Measurements from ENCODE around the gene ACD. TPM values are rescaled to one million over a fixed set of nuclear protein-coding genes. Genes with fewer than 3 reads are reported as not detected.

ACD gene
- polyA plus RNA-seq, 1 experiment, result 11.4 TPM

DNA sequence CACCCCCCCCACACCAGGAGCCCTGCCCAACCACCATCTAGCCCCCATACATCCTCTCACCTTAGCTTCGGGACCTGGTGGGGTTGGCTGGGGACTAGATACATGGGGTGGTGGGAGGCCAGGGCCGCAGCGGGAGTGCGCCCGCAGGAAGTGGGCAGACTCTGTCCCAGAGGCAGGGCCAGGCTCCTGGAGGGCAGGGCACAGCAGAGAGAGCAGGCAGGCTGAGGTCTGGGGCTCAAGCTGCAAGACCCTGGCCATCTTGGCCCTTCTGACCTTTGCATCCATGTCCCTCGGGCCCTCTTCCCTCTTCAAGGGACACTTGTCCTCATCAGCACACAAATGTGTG is 3.8 kb upstream of the ACD start:
- ChIA-PET CTCF (interaction anchor here (0.9 to 11.4 kb wide), 2 partner anchors 117 to 141 kb away, joined by 3 to 181 read pairs; no protein-coding TSS in a partner anchor), POLR2A (no interaction called here)
- Histone ChIP-seq H3K4me3 (ENCODE audit: low read depth, low read length) (no peak overlapping the region), H3K9me3 (ENCODE audit: control insufficient read depth, insufficient read depth, low read length) (no peaks in the 10 kb centered on the region; the same call in 1 of the 2 replicates), H3K27me3 (ENCODE audit: control insufficient read depth, insufficient read depth, low read length) (no peaks in the 10 kb centered on the region), H3K27ac (ENCODE audit: low read depth, low read length) (no peak overlapping the region)
- TF ChIP-seq, protein P1, sequence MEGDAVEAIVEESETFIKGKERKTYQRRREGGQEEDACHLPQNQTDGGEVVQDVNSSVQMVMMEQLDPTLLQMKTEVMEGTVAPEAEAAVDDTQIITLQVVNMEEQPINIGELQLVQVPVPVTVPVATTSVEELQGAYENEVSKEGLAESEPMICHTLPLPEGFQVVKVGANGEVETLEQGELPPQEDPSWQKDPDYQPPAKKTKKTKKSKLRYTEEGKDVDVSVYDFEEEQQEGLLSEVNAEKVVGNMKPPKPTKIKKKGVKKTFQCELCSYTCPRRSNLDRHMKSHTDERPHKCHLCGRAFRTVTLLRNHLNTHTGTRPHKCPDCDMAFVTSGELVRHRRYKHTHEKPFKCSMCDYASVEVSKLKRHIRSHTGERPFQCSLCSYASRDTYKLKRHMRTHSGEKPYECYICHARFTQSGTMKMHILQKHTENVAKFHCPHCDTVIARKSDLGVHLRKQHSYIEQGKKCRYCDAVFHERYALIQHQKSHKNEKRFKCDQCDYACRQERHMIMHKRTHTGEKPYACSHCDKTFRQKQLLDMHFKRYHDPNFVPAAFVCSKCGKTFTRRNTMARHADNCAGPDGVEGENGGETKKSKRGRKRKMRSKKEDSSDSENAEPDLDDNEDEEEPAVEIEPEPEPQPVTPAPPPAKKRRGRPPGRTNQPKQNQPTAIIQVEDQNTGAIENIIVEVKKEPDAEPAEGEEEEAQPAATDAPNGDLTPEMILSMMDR (IDR thresholded peaks at IDR 0.05; ENCODE audit: low read depth, low read length), result no peak
- DNase-seq (ENCODE audit: low read depth, low spot score), result no peak

DNA sequence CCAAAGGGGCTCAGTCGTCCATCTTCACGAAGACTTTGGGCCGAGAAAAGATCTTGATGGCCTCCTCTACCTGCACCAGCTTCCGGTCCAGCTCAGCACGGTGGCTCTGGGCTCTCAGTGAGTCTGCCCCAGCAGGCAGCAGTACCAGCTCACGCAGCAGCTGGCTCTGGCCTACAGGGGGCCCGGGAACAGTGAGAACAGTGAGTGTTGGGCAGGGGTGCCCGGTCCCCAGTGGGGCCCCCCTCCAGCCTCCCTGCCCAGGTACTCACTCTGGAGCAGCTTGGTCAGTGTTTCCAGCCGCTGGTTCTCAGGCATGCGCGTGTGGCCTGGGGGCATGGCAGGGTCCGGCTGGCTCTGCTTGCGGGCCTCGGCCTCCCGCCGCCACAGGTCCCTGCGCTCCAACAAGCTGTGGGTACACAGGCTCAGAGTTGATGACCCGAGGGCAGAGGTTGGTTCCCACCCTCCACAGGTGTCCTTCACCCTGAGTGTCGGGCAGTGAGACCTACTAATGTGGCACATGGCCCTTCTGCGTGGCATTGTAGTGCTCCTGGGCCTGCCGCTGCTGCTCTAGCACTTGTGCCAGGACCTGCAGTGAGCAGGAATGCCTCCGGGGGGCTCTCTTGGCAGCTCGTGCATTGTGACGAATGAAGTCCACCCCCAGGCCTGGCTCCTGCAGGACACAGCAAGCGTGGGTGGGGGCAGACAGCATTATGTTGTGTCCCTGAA is 3.3 kb upstream of the ACD start:
- no peak for DNase-seq (ENCODE audit: low read depth, low spot score)
- Histone ChIP-seq H3K4me3 (ENCODE audit: low read depth, low read length) (no peak overlapping the region), H3K27ac (ENCODE audit: low read depth, low read length) (no peak overlapping the region), H3K9me3 (ENCODE audit: control insufficient read depth, insufficient read depth, low read length) (no peaks in the 10 kb centered on the region; the same call in 1 of the 2 replicates), H3K27me3 (ENCODE audit: control insufficient read depth, insufficient read depth, low read length) (no peaks in the 10 kb centered on the region)
- POLR2A ChIA-PET, result interaction anchor here (0.6 kb wide), 1 partner anchor 200 kb away, joined by 4 read pairs; no protein-coding TSS in a partner anchor
- CTCF ChIA-PET, result interaction anchor here (0.5 to 11.4 kb wide), 4 partner anchors 89 to 141 kb away, joined by 3 to 181 read pairs (median 6); no protein-coding TSS in a partner anchor
- TF ChIP-seq, protein P1 (IDR thresholded peaks at IDR 0.05; ENCODE audit: low read depth, low read length), result peak; percentile 14

DNA sequence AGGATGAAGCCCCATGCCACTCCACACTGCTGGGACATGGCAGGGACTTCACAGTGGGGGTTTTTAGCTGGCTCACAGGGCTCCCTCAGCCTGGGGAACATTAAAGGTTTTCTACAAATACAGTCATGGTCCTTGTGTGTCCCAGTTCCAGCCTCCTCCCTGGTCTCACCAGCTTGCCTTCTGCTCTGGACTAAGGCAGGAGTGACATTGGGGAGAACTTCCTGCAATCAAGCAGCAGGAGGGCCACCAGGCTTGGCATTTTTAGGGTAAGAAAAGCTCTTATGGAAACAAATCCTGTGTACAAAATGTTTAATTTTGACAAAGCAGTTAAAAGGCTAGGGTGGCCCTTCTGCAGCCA is 2.6 kb upstream of the ACD start:
- Histone ChIP-seq H3K4me3 (ENCODE audit: low read depth, low read length) (no peak overlapping the region), H3K27me3 (ENCODE audit: control insufficient read depth, insufficient read depth, low read length) (no peaks in the 10 kb centered on the region), H3K27ac (ENCODE audit: low read depth, low read length) (no peak overlapping the region), H3K9me3 (ENCODE audit: control insufficient read depth, insufficient read depth, low read length) (no peaks in the 10 kb centered on the region; the same call in 1 of the 2 replicates)
- ChIA-PET CTCF (interaction anchor here (0.5 to 11.4 kb wide), 4 partner anchors 88 to 178 kb away, joined by 3 to 181 read pairs (median 6); no protein-coding TSS in a partner anchor), POLR2A (interaction anchor here (0.6 kb wide), 1 partner anchor 199 kb away, joined by 4 read pairs; no protein-coding TSS in a partner anchor)
- no peak for DNase-seq (ENCODE audit: low read depth, low spot score)
- TF ChIP-seq, protein P1 (IDR thresholded peaks at IDR 0.05; ENCODE audit: low read depth, low read length), result no peak

DNA sequence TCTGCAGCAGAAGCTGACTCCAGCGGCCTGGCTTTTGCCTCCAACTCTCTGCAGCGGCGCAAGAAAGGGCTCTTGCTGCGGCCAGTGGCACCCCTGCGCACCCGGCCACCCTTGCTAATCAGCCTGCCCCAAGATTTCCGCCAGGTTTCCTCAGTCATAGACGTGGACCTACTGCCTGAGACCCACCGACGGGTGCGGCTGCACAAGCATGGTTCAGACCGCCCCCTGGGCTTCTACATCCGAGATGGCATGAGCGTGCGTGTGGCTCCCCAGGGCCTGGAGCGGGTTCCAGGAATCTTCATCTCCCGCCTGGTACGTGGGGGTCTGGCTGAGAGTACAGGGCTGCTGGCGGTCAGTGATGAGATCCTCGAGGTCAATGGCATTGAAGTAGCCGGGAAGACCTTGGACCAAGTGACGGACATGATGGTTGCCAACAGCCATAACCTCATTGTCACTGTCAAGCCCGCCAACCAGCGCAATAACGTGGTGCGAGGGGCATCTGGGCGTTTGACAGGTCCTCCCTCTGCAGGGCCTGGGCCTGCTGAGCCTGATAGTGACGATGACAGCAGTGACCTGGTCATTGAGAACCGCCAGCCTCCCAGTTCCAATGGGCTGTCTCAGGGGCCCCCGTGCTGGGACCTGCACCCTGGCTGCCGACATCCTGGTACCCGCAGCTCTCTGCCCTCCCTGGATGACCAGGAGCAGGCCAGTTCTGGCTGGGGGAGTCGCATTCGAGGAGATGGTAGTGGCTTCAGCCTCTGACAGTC is 2.0 kb upstream of the ACD start:
- no peak for DNase-seq (ENCODE audit: low read depth, low spot score)
- TF ChIP-seq, protein P1 (IDR thresholded peaks at IDR 0.05; ENCODE audit: low read depth, low read length), result no peak
- no peak overlapping the region for H3K27ac ChIP-seq (ENCODE audit: low read depth, low read length)
- H3K4me3 ChIP-seq (ENCODE audit: low read depth, low read length), result no peak overlapping the region
- H3K27me3 ChIP-seq (ENCODE audit: control insufficient read depth, insufficient read depth, low read length), result no peaks in the 10 kb centered on the region
- no peaks in the 10 kb centered on the region; the same call in 1 of the 2 replicates for H3K9me3 ChIP-seq (ENCODE audit: control insufficient read depth, insufficient read depth, low read length)
- ChIA-PET CTCF (interaction anchor here (0.6 to 11.4 kb wide), 3 partner anchors 115 to 179 kb away, joined by 3 to 181 read pairs (median 7); no protein-coding TSS in a partner anchor), POLR2A (no interaction called here)

All from AG04450 (cell line).